ENCODE measurements around the gene PLD3.

- TF ChIP-seq EZH2 (IDR thresholded peaks at IDR 0.05; ENCODE audit: borderline replicate concordance, low read length) (no peak), CTCF (IDR thresholded peaks at IDR 0.05; ENCODE audit: low read length) (no peak)
Observed at GRCh38 chr19:40302224-40303011, 46.1 kb upstream of the PLD3 start.
